Astrocyte (in vitro differentiated cells and primary cell): Measurements from ENCODE around the gene NF2. TPM values are rescaled to one million over a fixed set of nuclear protein-coding genes. Genes with fewer than 3 reads are reported as not detected.

Experiments
- DNase-seq: peaks from one replicate; pipeline ENCODE4 v3.0.0-alpha.2; 2010; ENCODE audit warnings: low read depth
- FAIRE-seq: peaks from 2 replicates; lab custom pipeline; 2011; peaks lifted over from hg19 to GRCh38; lab: Jason Lieb, UNC
- H2AFZ ChIP-seq: 2 replicates; pipeline ENCODE4 v1.6.0; 2012; ENCODE audit warnings: low read depth, low read length, inconsistent platforms
- H3K27ac ChIP-seq: 2 replicates; pipeline ENCODE4 v1.5.1; 2011; ENCODE audit warnings: low read depth, low read length, inconsistent platforms
- H3K27me3 ChIP-seq: 2 replicates; pipeline ENCODE4 v1.6.0; 2011; ENCODE audit warnings: low read length, inconsistent platforms; ENCODE audit not compliant: insufficient read depth
- H3K36me3 ChIP-seq: 2 replicates; pipeline ENCODE4 v1.5.1; 2011; ENCODE audit warnings: low read length, inconsistent platforms; ENCODE audit not compliant: insufficient read depth
- H3K4me1 ChIP-seq: 2 replicates; pipeline ENCODE4 v1.5.1; 2011; ENCODE audit warnings: low read length, inconsistent platforms; ENCODE audit not compliant: insufficient read depth
- H3K4me2 ChIP-seq: 2 replicates; pipeline ENCODE4 v1.6.0; 2012; ENCODE audit warnings: low read length, inconsistent platforms
- H3K4me3 ChIP-seq: 2 replicates; pipeline ENCODE4 v1.5.1; 2011; ENCODE audit warnings: low read depth, mild to moderate bottlenecking, low read length, inconsistent platforms; ENCODE audit not compliant: insufficient read depth
- H3K79me2 ChIP-seq: 2 replicates; pipeline ENCODE4 v1.6.0; 2012; ENCODE audit warnings: mild to moderate bottlenecking, low read length, inconsistent platforms; ENCODE audit not compliant: insufficient read depth
- H3K9ac ChIP-seq: 2 replicates; pipeline ENCODE4 v1.6.0; 2012; ENCODE audit warnings: mild to moderate bottlenecking, low read length, inconsistent platforms
- H3K9me3 ChIP-seq: 2 replicates; pipeline ENCODE4 v1.5.1; 2012; ENCODE audit warnings: low read depth, mild to moderate bottlenecking, low read length, inconsistent platforms; ENCODE audit not compliant: insufficient read depth
- H4K20me1 ChIP-seq: 2 replicates; pipeline ENCODE4 v1.6.0; 2012; ENCODE audit warnings: low read length, inconsistent platforms; ENCODE audit not compliant: insufficient read depth
- H3K27ac Mint-ChIP-seq: one replicate; pipeline ENCODE4 v1.8.0; 2021; ENCODE audit warnings: mild to moderate bottlenecking, mixed read lengths; ENCODE audit not compliant: unreplicated experiment
- H3K27me3 Mint-ChIP-seq: one replicate; pipeline ENCODE4 v1.8.0; 2021; ENCODE audit warnings: low read depth, mixed read lengths; ENCODE audit not compliant: unreplicated experiment
- H3K36me3 Mint-ChIP-seq: one replicate; pipeline ENCODE4 v1.8.0; 2021; ENCODE audit warnings: low read depth, mixed read lengths; ENCODE audit not compliant: unreplicated experiment
- H3K4me1 Mint-ChIP-seq: one replicate; pipeline ENCODE4 v1.8.0; 2021; ENCODE audit warnings: low read depth, mixed read lengths; ENCODE audit not compliant: unreplicated experiment
- H3K4me3 Mint-ChIP-seq: one replicate; pipeline ENCODE4 v1.8.0; 2021; ENCODE audit warnings: mild to moderate bottlenecking, moderate library complexity, mixed read lengths; ENCODE audit not compliant: unreplicated experiment
- H3K9me3 Mint-ChIP-seq: one replicate; pipeline ENCODE4 v1.8.0; 2021; ENCODE audit warnings: mild to moderate bottlenecking, mixed read lengths; ENCODE audit not compliant: unreplicated experiment
- CTCF ChIP-seq: IDR thresholded peaks from 2 replicates; pipeline ENCODE4 v1.5.1; 2011; ENCODE audit warnings: low read depth, mild to moderate bottlenecking, inconsistent platforms, low read length, moderate library complexity; ENCODE audit not compliant: insufficient read depth
- EZH2 ChIP-seq: IDR thresholded peaks from 2 replicates; pipeline ENCODE4 v1.6.1; 2012; ENCODE audit warnings: mild to moderate bottlenecking, low read length, inconsistent platforms; ENCODE audit not compliant: insufficient read depth
- total RNA-seq: library from RNA; stranded (reverse); gene quantifications from 2 replicates; pipeline ENCODE4 v1.2.1, GENCODE V29; 2021

Gene NF2
- total RNA-seq, 1 donor from 2014 or later: 93.4 TPM

- no peak overlapping the region for H2AFZ ChIP-seq
- peaks cover 9% of the 10 kb centered on the region for H3K36me3 Mint-ChIP-seq
Measured at GRCh38 chr22:29735416-29735815, 132.0 kb downstream of the NF2 start.

GRCh38 chr22:29737251-29738117, 134.1 kb downstream of the NF2 start:
- FAIRE-seq (no peak), DNase-seq (no peak)
- H2AFZ ChIP-seq: no peak overlapping the region
- H4K20me1 ChIP-seq: peaks cover 5% of the 10 kb centered on the region
- H3K9ac ChIP-seq: no peak overlapping the region
- Mint-ChIP-seq H3K4me1 (no peaks in the 10 kb centered on the region), H3K36me3 (peaks cover 18% of the 10 kb centered on the region), H3K9me3 (no peaks in the 10 kb centered on the region), H3K27ac (no peak overlapping the region), H3K4me3 (no peak overlapping the region), H3K27me3 (no peaks in the 10 kb centered on the region)
- H3K9me3 ChIP-seq: no peaks in the 10 kb centered on the region
- no peak overlapping the region for H3K4me3 ChIP-seq
- H3K27ac ChIP-seq: no peak overlapping the region
- no peaks in the 10 kb centered on the region for H3K4me1 ChIP-seq
- H3K4me2 ChIP-seq: no peak overlapping the region
- H3K36me3 ChIP-seq: peaks cover 2% of the 10 kb centered on the region
- TF ChIP-seq CTCF: no peak
- no peak for TF ChIP-seq EZH2
- H3K27me3 ChIP-seq: no peaks in the 10 kb centered on the region
- no peaks in the 10 kb centered on the region for H3K79me2 ChIP-seq

More at GRCh38 chr22:29735416-29735815, 132.0 kb downstream of the NF2 start:
- Histone ChIP-seq H4K20me1 (peaks cover 5% of the 10 kb centered on the region), H3K9me3 (no peaks in the 10 kb centered on the region), H3K4me1 (no peaks in the 10 kb centered on the region), H3K36me3 (no peaks in the 10 kb centered on the region), H3K4me2 (no peak overlapping the region), H3K27ac (no peak overlapping the region), H3K4me3 (no peak overlapping the region), H3K9ac (no peak overlapping the region), H3K79me2 (no peaks in the 10 kb centered on the region), H3K27me3 (no peaks in the 10 kb centered on the region)
- FAIRE-seq (no peak), DNase-seq (no peak)
- Mint-ChIP-seq H3K4me1 (no peaks in the 10 kb centered on the region), H3K27ac (no peak overlapping the region), H3K27me3 (no peaks in the 10 kb centered on the region), H3K4me3 (no peak overlapping the region), H3K9me3 (no peaks in the 10 kb centered on the region)
- TF ChIP-seq EZH2 (no peak), CTCF (no peak)
